Nephron (organoid): Measurements from ENCODE around the gene MAP3K9.

ENCODE experiments used
- H3K27ac Mint-ChIP-seq, 3 experiments: 2 replicates each; pipeline ENCODE4 v1.8.0; 2020; ENCODE audit warnings: mixed read lengths in 3 of 3, mild to moderate bottlenecking in 2 of 3, moderate library complexity in 1 of 3
- H3K27me3 Mint-ChIP-seq: 2 replicates; pipeline ENCODE4 v1.8.0; 2021; ENCODE audit warnings: low read depth, mild to moderate bottlenecking, moderate library complexity, mixed read lengths
- H3K36me3 Mint-ChIP-seq: 2 replicates; pipeline ENCODE4 v1.8.0; 2020; ENCODE audit warnings: low read depth, mixed read lengths
- H3K4me1 Mint-ChIP-seq: 2 replicates; pipeline ENCODE4 v1.8.0; 2020; ENCODE audit warnings: mixed read lengths
- H3K4me3 Mint-ChIP-seq, 3 experiments: 2 replicates each; pipeline ENCODE4 v1.8.0; 2020; ENCODE audit warnings: mild to moderate bottlenecking in 3 of 3, mixed read lengths in 3 of 3, moderate library complexity in 2 of 3
- H3K9me3 Mint-ChIP-seq: 2 replicates; pipeline ENCODE4 v1.8.0; 2020; ENCODE audit warnings: mixed read lengths
- CTCF ChIP-seq, 3 experiments: fragments of 200-600 bp; sonication (generic); IDR thresholded peaks; one replicate each; pipeline ENCODE4 v1.5.0; 2021; ENCODE audit warnings: antibody characterized with exemption in 3 of 3; ENCODE audit not compliant: unreplicated experiment in 3 of 3

MAP3K9 gene

GRCh38 chr14:70812124-70812818, 3.0 kb upstream of the MAP3K9 start:
- Mint-ChIP-seq H3K4me1 (no peaks in the 10 kb centered on the region), H3K9me3 (no peaks in the 10 kb centered on the region), H3K4me3 (no peak overlapping the region), H3K27ac (no peak overlapping the region), H3K27me3 (peaks cover 8% of the 10 kb centered on the region), H3K36me3 (no peaks in the 10 kb centered on the region)
- TF ChIP-seq CTCF (IDR thresholded peaks at IDR 0.05; ENCODE audit: unreplicated experiment in 3 of 3): no peak

DNA sequence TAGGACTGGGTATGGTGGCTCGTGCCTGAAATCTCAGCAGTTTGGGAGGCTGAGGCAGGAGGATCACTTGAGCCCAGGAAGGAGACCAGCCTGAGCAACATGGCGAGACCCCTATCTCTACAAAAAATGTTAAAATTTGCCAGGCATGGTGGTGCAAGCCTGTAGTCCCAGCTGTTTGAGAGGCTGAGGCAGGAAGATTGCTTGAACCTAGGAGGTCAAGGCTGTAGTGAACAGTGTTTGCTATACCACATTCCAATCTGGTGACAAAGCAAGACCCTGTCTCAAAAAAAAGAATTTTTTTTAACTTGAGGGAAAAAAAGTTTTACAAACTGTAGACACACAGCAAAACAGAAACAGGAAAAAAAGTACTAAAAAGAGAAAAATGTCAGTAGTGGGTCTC, 2.3 kb upstream of the MAP3K9 start:
- no peaks in the 10 kb centered on the region for H3K9me3 Mint-ChIP-seq
- peaks cover 14% of the 10 kb centered on the region for H3K27me3 Mint-ChIP-seq

DNA sequence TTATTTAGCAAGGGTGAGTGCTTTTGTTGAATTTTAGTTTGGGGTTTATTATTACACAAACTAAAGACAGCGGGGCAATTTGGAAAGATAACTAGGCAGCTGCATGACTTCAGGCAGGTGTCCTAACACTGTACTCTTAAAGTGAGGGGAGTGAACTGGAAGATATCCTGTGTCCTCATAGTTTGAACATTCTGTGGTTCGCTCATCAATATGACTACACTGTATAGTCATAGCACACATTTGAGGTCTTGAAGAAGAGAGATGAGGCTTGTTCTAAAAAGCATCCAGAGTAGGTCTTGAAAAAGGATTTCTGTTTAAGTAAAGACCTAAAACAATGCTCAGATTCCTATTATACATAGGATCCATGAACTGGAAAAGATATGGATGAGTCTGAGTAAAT, 1.7 kb upstream of the MAP3K9 start:
- no peaks in the 10 kb centered on the region for H3K4me1 Mint-ChIP-seq
- no peaks in the 10 kb centered on the region for H3K9me3 Mint-ChIP-seq
- peaks cover 19% of the 10 kb centered on the region for H3K27me3 Mint-ChIP-seq
- no peaks in the 10 kb centered on the region for H3K36me3 Mint-ChIP-seq
- H3K4me3 Mint-ChIP-seq: no peak overlapping the region
- H3K27ac Mint-ChIP-seq: no peak overlapping the region
- no peak for TF ChIP-seq CTCF (IDR thresholded peaks at IDR 0.05; ENCODE audit: unreplicated experiment in 3 of 3)

More for the DNA sequence above, 2.3 kb upstream of the MAP3K9 start:
- H3K4me3 Mint-ChIP-seq: no peak overlapping the region
- no peaks in the 10 kb centered on the region for H3K36me3 Mint-ChIP-seq
- no peak for TF ChIP-seq CTCF (IDR thresholded peaks at IDR 0.05; ENCODE audit: unreplicated experiment in 3 of 3)
- H3K4me1 Mint-ChIP-seq: no peaks in the 10 kb centered on the region
- no peak overlapping the region for H3K27ac Mint-ChIP-seq

- Mint-ChIP-seq H3K27ac (no peak overlapping the region), H3K27me3 (peaks cover 19% of the 10 kb centered on the region), H3K4me3 (no peak overlapping the region), H3K4me1 (no peaks in the 10 kb centered on the region), H3K9me3 (no peaks in the 10 kb centered on the region), H3K36me3 (no peaks in the 10 kb centered on the region)
- TF ChIP-seq CTCF (IDR thresholded peaks at IDR 0.05; ENCODE audit: unreplicated experiment in 3 of 3): no peak
Observed at GRCh38 chr14:70810621-70811020, 1.3 kb upstream of the MAP3K9 start.

DNA sequence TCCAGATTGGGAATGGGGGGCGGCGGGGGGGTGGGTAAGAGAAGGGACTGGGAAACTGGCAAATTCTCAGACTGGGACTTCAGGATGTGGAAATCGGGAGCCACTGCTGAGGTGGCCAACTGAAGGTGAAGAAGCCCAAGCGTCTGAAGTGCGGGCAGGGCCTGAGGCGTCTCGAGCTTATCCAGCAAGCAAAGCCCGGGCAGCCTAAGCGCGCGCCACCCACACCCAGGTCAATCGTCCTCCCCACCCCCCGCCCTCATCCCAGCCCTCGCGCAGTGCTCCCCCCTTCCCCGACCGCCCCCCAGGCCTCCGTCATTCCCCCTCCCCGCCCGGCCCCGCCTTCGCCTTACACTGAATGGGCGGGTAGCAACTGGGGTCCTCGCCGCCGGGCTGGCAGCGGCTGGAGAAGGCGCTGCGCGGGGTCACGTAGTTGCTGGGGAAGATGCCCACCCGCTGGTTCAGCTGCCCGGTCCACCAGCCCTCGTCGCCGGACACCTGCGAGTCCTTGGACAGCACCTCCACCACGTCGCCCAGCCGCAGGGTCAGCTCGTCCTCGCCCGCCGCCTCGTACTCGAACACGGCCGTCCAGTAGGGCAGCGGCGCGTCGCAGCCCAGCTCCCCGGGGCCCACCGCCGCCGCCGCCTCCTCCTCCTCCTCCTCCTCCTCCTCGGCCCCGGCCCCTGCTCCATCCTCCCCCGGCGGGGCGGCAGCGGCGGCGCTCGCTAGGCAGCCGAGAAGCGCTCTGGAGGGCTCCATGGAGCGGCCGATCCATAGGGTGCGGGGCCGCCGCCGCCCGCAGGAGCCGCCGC, 693 bp downstream of the MAP3K9 start:
- Mint-ChIP-seq H3K4me3 (peak overlapping the region; percentile 74 to 82 (median 82)), H3K4me1 (no peaks in the 10 kb centered on the region), H3K9me3 (no peaks in the 10 kb centered on the region), H3K27ac (no peak overlapping the region), H3K36me3 (no peaks in the 10 kb centered on the region), H3K27me3 (peaks cover 23% of the 10 kb centered on the region)
- no peak for TF ChIP-seq CTCF (IDR thresholded peaks at IDR 0.05; ENCODE audit: unreplicated experiment in 3 of 3)
